Measurements from ENCODE around the gene IQSEC1. TPM values are rescaled to one million over a fixed set of nuclear protein-coding genes. Genes with fewer than 3 reads are reported as not detected.

IQSEC1 gene
- total and polyA plus RNA-seq, 2 experiments from 2014 or later, result 8.0 to 51.9 TPM

DNA sequence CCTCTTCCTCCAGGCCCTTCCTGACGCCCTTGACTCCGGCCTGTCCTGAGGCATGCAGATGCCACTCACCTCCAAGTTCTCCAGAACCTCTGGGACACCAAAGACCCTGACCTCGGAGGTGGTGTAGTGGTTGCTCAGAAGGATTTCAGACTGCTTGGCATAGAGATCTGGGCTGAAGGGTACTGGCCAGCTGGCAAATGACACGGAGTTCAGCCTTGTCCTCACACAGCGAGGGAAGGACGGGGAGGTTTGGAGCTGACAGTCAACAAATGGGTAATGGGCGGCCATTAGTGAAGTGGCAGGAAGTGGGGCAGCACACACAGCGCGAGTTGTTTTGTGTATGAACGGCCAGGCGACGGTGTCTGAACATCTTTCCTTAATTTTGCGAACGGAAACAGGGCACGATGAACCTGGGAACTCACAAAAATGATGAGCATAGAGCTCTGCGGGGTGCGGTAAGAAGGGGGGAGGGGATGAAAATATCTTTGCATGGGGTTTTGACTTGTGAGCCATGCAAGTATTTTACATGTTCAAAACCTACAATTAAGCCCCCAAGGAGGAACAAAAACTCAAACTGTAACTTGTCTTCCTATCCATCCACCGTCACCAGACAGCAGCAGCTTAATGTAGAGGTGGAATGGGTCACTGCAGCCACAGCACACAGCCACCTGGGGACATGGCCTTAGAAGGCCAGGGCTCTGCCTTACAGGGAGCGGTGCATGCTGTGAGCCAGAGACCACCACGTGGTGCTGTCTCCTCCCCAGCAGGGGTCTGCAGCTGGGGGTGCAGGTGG lies 188.2 kb downstream of the IQSEC1 start (continued):
- TF ChIP-seq, protein P1, sequence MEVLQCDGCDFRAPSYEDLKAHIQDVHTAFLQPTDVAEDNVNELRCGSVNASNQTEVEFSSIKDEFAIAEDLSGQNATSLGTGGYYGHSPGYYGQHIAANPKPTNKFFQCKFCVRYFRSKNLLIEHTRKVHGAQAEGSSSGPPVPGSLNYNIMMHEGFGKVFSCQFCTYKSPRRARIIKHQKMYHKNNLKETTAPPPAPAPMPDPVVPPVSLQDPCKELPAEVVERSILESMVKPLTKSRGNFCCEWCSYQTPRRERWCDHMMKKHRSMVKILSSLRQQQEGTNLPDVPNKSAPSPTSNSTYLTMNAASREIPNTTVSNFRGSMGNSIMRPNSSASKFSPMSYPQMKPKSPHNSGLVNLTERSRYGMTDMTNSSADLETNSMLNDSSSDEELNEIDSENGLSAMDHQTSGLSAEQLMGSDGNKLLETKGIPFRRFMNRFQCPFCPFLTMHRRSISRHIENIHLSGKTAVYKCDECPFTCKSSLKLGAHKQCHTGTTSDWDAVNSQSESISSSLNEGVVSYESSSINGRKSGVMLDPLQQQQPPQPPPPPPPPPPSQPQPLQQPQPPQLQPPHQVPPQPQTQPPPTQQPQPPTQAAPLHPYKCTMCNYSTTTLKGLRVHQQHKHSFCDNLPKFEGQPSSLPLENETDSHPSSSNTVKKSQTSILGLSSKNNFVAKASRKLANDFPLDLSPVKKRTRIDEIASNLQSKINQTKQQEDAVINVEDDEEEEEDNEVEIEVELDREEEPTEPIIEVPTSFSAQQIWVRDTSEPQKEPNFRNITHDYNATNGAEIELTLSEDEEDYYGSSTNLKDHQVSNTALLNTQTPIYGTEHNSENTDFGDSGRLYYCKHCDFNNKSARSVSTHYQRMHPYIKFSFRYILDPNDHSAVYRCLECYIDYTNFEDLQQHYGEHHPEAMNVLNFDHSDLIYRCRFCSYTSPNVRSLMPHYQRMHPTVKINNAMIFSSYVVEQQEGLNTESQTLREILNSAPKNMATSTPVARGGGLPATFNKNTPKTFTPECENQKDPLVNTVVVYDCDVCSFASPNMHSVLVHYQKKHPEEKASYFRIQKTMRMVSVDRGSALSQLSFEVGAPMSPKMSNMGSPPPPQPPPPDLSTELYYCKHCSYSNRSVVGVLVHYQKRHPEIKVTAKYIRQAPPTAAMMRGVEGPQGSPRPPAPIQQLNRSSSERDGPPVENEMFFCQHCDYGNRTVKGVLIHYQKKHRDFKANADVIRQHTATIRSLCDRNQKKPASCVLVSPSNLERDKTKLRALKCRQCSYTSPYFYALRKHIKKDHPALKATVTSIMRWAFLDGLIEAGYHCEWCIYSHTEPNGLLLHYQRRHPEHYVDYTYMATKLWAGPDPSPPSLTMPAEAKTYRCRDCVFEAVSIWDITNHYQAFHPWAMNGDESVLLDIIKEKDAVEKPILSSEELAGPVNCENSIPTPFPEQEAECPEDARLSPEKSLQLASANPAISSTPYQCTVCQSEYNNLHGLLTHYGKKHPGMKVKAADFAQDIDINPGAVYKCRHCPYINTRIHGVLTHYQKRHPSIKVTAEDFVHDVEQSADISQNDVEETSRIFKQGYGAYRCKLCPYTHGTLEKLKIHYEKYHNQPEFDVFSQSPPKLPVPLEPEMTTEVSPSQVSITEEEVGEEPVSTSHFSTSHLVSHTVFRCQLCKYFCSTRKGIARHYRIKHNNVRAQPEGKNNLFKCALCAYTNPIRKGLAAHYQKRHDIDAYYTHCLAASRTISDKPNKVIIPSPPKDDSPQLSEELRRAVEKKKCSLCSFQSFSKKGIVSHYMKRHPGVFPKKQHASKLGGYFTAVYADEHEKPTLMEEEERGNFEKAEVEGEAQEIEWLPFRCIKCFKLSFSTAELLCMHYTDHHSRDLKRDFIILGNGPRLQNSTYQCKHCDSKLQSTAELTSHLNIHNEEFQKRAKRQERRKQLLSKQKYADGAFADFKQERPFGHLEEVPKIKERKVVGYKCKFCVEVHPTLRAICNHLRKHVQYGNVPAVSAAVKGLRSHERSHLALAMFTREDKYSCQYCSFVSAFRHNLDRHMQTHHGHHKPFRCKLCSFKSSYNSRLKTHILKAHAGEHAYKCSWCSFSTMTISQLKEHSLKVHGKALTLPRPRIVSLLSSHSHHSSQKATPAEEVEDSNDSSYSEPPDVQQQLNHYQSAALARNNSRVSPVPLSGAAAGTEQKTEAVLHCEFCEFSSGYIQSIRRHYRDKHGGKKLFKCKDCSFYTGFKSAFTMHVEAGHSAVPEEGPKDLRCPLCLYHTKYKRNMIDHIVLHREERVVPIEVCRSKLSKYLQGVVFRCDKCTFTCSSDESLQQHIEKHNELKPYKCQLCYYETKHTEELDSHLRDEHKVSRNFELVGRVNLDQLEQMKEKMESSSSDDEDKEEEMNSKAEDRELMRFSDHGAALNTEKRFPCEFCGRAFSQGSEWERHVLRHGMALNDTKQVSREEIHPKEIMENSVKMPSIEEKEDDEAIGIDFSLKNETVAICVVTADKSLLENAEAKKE (CRISPR knock-in tag; IDR thresholded peaks at IDR 0.05), result no peak
- no peak for TF ChIP-seq CTCF (conservative IDR thresholded peaks at IDR 0.05; ENCODE audit: low read depth in 2 of 2)

DNA sequence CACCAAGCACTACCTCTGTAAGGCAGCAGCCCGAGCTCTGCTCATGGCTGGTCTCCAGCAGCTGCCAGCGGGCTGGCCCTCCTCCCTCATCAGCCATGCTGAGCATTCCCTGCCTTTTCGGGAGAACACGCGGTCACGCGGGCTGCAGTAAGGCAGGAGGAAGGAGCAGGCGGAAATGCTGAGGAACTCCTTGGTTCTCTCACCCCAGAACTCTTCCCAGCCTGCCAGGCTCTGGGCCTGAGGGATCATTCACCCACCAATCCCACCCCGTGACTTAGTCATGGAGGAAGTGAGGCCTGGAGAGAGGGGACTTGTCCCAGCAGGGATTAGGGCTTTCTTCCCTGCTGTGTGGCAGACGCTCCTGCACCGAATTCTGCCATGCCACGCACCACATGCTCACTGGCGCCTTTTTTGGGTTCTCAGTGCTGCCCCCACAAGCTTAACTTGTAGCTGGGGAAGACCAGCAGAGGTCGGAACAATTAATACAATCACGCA lies 189.0 kb downstream of the IQSEC1 start:
- no peaks in the 10 kb centered on the region for H3K9me2 ChIP-seq (ENCODE audit: insufficient read depth)
- H3K4me3 Mint-ChIP-seq, result no peak overlapping the region
- H3K36me3 ChIP-seq (ENCODE audit: insufficient read depth), result no peaks in the 10 kb centered on the region
- H3K27me3 ChIP-seq (ENCODE audit: insufficient read depth), result peaks cover 8% of the 10 kb centered on the region; the same call in 1 of the 2 replicates
- H3K4me1 ChIP-seq (ENCODE audit: insufficient read depth), result no peaks in the 10 kb centered on the region
- peaks cover 7% of the 10 kb centered on the region for H3K4me1 Mint-ChIP-seq
- H4K20me1 ChIP-seq (replicated peaks; ENCODE audit: insufficient read depth), result 0 out of 2 replicates have a peak, but pooled peaks cover 3% of the 10 kb centered on the region
- DNase-seq (ENCODE audit: low spot score), result no peak
- no peaks in the 10 kb centered on the region for H3F3A ChIP-seq (replicated peaks; ENCODE audit: low read depth)
- H3K27me3 Mint-ChIP-seq (ENCODE audit: insufficient read depth, low read depth, poor library complexity), result peaks cover 8% of the 10 kb centered on the region
- ATAC-seq, result peak; percentile 23
- H3K27ac ChIP-seq (ENCODE audit: low read depth), result no peak overlapping the region
- peaks cover 5% of the 10 kb centered on the region; the same call in 1 of the 3 replicates for H3K9me3 Mint-ChIP-seq
- no peaks in the 10 kb centered on the region; the same call in 2 of the 3 replicates for H3K36me3 Mint-ChIP-seq (ENCODE audit: low read depth)
- no peak overlapping the region for H2AFZ ChIP-seq
- H3K27ac Mint-ChIP-seq, result no peak overlapping the region
- H3K4me3 ChIP-seq, result no peak overlapping the region
- H3K79me2 ChIP-seq (replicated peaks; ENCODE audit: insufficient read depth), result no peaks in the 10 kb centered on the region
- H3K4me2 ChIP-seq, result no peak overlapping the region
- TF ChIP-seq ZNF114 (CRISPR knock-in tag; IDR thresholded peaks at IDR 0.05) (no peak), REST (IDR thresholded peaks at IDR 0.05; ENCODE audit: unreplicated experiment) (no peak), EZH2phosphoT487 (IDR thresholded peaks at IDR 0.05; ENCODE audit: unreplicated experiment) (no peak), POLR2AphosphoS5 (IDR thresholded peaks at IDR 0.05; ENCODE audit: low read depth) (no peak), ZNF331 (CRISPR knock-in tag; IDR thresholded peaks at IDR 0.05; ENCODE audit: low read depth) (no peak), NANOG (IDR thresholded peaks at IDR 0.05; ENCODE audit: borderline replicate concordance) (no peak)
